Activated CD4-positive, alpha-beta T cell treated with anti-CD3 and anti-CD28 coated beads, Interleukin-2, Interleukin-4, amounts not matched to agents 100 ng/mL and 50 ng/mL, durations not matched to agents 16 hours and 8 hours (primary cell): Measurements from ENCODE around the gene TEX51.

Experiments used
- DNase-seq: peaks from one replicate; pipeline ENCODE4 v3.0.0-alpha.2; 2020; ENCODE audit warnings: low spot score

TEX51 gene

DNA sequence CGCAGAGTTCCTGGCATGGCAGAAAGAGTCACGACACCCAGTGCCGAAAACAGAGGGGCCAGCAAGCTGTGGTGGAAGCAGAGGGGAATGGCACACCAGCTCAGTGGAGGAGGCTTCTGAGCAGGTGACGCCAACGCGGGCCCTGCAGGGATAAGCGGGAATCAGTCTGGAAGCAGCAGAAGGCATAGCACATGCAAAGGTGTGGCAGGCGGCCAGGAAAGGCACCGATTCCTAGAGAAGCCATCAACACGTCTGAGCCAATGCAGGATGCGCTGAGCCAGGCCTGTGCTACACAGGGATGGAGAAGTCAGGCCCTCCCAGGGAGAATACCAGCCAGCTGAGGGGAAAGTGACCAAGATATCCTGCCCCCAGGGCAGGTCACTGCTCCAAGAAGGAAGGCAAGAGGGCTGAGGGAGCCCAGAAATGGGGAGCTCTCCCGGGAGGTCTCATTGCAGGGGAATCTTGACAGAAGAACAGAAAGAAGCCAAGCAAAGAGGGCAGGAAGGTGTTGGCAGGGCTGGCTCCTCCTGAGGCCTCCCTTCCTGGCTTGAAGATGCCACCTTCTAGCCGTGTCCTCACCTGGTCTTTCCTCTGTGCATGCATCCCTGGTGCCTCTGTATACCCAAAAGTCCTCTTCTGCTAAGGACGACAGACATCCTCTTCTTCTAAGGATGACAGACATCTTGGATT lies 16.3 kb downstream of the TEX51 start:
- no peak for DNase-seq

DNA sequence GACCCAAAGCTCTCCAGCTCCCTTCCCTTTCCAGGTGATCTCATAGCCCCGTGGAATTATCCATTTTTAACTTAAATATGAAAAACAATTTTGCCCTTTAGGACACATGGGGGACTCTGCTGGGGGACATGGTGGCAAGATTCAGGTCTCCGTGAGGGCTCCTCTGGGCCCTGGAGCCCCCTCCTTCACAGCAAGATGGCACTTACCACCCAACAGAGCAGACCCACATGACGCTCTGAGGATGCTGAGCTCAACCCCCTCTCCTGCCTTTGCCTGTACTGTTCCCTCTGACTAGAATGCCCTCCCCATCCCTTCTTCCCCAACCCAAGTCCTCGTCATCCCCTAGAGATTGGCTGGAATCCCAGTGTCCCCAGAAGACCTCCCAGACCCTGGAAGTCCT lies 17.2 kb downstream of the TEX51 start:
- no peak for DNase-seq

DNA sequence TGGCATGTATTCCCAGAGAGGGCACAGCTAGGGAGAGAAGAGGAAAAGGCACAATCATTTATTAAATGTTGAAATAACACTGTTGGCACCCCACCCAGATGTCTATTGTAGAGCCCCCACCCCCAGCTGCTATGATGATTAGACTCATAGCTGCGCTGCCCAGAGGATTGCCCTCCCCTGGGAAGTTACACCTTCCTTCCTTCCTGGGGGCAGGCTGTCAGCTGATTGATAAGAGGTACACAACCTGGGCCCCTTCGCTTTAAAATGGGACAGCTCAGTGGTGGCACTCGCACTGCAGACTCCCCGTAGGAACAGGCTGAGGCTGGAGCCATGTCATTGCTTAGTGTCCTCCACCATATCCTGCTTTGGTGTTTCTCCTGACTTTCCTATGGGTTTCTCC lies 18.1 kb downstream of the TEX51 start:
- DNase-seq, result no peak

DNA sequence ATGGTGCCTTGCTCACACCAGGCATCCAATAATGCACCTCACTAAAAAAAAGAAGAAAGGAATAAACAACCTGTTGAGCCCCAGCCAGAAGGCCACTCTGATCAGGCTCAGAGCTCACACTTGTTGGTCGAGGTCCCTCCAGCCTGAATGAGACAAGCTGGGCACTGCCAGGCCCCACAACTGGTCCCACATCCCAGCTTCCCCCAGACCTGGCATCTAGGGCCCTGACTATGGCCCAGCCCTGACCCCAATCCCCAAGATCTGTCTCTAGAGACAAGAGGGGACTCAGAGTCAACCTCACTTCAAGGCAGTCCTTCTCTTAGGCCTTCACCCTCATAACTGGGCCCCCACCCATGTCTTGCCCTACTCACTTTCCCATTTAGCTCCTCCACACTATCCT lies 22.4 kb downstream of the TEX51 start:
- no peak for DNase-seq

DNA sequence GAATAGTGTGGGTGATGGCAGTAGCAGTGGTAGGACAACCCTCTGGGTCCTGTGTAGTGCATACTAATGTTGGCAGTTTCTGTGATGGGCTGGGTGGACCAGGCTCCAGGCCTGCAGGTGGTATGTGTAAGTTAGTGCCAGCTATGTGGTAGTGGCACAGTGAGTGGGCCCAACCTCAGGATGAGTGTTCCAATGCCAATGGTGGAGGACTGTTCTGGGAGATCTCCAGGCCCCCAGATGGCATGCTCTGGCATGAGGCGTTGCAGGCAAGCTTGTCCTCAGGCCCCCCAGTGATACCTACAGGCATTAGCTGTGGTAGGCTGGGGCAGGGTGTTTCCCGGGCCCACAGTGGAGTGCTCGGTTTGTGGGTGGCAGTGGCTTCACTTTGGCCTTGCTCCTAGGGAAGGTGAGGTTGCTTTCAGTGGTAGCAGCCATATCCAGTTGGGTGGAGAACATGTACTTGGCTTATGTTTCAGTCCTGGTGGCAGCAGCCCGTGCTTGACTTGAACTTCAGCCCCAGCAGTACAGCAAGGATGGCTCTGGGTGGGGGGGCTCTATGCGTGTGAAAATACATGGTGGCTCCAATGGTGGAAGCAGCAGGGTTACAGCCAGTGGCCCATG lies 32.4 kb downstream of the TEX51 start:
- no peak for DNase-seq

DNA sequence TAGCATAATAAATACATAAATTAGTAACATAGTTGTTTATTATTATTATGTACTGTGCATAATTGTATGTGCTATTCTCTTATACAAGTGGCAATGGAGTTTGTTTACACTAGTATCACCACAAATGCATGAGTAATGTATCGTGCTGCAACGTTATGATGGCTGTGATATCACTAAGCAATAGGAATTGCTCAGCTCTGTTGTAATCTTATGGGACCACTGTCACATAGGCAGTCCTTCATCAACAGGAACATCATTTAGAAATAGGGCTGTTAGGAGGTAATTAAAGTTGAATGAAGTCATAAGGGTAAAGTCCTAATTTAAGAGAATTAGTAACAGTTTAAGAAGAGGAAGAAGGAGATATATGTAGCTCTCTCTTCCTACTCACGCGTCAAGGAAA lies 33.8 kb downstream of the TEX51 start:
- DNase-seq, result no peak

DNA sequence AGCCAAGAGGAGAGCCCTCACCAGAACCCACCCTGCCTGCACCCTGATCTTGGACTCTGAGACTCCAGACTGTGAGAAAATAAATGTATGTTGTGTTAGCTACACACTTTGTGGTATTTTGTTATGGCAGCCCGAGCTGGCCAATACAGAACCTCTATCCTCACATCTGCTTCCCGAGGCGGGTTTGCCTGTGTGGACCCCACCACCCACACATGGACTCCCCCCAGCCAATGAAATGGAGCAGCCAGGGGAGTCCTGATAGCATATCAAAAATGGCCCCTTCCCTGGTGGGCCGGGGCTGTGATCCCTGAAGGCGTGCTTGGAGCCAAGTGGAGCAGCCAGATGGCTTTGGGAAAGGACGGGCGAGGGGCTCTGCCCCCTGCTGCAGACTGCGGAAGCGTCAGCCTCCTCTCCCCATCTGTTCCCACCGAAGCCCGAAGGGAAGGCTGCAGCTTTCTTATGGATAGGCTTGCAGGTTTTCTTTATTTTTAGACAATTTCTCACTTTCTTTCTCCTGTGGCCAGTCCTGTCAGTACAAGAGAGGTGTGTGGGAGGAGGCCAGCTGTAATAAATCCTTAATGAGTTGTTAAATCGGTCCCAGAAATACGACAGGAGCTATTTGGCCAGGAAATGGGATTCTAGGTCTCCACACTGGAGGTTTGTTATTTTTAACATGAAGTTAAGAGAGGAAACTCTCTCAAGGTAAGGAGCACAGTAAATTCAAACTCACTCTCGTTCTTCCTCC lies 34.4 kb downstream of the TEX51 start:
- DNase-seq, result no peak

DNA sequence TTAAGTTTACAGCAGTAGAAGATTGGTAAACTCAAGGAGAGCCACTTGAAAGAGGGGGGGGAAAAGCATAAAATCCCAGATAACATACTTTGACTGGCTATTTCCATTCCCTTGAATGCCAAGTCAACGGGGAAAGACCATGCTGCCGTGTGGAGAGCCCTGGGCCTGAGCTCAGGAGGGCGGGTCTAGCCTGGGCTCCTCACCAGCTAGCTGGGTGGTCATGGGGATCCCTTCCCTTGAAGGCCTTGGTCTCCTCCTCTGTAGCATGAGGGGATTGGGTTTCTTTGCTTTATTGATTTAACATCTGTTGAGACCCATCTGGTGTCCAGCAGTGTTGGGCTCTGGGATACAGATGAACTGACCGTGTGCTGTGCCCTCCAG lies 35.0 kb downstream of the TEX51 start:
- no peak for DNase-seq

DNA sequence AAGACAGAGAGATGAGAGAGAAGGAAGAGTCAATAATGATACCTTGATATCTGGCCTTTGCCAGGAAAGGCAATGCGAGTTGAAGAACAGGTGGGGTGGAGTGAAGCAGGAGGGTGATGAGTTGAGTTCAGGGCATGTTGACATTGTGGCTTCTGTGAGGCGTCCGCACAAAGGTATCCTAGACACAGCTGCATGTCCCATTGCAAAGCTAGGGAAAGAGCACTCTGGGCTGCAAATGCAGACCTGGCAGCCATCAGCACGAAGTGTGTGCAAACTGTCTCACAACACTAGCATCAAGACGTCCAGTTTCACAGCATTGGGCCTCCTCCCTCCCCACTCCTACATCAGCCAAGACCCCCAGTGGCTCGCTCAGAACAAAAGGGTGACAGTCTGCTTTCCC lies 36.1 kb downstream of the TEX51 start:
- DNase-seq, result no peak

DNA sequence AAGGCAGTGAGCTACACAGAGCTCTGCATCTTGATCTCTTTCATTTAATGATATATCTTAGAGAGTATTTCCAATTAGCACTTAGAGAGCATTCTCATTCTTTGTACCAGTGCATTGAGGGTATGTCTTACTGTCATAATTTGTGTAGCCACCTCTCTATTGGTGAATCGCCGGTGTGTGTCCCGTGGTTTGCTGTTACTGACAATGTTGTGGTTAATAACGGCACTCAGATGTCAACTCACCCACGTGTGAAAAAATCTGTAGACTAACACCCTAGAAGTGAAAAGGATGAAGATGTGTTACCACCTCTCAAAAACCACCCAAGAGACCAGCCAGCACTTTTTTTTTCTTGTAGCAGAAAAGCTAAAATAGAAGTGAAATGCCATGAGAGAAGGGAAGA lies 37.1 kb downstream of the TEX51 start:
- DNase-seq, result no peak

DNA sequence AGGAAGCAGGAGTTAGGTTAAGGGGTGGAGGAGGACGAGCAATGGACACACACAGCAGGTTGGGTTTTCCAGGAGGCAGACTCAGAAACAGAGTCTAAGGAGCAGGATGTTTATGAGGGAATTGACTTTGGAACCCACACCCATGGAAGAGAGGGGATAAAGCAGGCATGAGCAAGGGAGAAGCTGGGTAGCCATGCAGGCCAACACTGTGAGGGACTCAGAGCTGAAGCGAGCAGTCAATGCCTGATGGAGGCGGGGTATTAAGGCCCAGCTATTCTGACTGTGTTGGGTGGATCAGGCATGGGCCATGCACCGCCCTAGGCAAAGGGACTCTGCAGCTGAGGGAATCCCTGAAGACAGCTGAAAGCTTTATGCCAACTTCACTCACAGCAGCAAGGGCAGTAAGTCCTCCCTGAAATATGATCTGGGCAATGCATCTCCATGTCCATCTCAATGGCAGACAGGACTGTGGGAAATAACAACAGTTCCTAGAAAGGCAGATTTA lies 37.6 kb downstream of the TEX51 start:
- no peak for DNase-seq

DNA sequence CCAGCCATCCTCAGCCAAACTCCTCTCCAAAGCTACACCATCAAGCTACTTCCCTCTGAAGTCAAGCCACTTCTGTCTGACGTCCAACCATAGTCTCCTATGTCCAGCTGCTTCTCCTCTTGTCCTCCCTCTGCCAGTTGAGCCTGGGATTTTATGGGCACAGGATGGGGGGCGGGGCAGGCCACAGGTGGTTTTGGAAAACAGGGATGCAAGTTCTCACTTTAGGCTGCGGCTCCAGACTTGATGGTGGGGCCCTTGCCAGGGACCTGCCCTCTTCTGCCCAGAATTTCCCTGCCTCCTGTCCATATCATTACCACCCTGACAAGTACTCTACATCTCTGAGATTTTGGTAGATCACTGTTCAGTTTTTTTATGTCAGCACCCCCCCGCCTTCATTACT lies 41.6 kb downstream of the TEX51 start:
- DNase-seq, result no peak

DNA sequence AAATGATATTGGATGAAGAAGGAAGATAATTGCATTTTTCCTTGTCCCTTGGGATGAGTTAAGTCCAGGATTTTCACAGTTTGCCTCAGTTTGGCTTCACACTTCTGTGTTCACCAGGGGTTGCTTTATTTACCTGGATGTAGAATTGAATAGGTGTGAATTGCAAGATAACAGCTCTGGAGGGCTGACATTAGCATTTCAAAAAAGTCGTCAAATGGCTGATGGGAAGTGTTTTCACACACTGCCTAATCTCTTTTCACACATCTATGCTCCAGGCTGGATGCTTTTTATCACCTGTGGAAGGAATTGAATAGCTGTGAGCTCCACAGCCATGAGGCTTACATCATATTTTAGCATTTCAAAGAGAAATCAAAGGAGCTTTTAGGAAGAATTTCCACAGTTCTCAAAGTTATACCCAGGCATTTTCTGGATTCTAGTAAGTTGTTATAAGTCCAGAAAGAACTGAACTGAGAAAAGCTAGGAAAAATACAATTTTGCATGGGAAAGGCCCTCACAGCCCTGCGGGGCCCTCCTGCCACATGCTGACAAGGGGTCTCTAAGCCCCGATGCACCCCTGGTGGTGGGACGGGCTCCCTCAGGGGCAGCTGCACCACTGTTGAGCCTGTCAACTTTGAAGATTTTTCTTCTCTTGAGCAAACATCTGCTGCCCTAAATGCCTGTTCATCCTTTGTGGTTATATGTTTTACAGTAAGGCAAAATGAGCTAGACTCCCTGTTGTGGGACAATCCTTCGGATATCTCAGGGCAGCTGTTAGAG lies 43.9 kb downstream of the TEX51 start:
- DNase-seq, result no peak

DNA sequence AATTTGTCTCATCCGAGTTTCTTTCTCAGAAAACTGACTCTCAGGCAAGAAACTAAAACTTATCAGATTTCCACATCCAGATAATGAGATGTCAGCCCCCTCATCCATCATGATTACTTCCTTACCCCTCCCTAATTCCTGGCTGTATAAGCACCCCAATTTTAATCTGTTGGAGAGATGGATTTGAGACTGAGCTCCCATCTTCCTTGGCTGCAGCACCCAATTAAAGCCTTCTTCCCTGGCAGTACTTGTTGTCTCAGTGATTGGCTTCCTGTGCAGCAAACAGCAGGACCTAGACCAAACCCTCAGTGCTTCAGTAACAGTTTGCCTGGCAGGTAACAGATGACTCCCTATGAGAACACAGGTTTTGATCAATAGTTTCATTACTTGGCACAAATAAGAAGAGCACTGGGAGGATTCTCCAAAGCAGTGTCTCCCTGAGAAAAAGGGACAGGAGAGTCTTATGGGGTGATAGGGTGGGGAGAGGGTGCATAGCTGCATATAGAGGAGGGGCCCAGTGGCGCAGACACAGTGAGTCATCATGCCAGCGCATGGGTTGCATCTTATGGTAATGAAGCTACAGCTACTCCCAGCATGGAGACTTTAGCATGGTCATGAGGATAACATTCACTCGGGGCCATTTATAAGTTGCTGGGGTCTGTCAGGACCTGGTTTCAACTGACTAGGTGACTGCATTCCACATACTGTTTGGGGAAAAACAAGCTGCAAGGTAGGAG lies 45.1 kb downstream of the TEX51 start:
- no peak for DNase-seq

DNA sequence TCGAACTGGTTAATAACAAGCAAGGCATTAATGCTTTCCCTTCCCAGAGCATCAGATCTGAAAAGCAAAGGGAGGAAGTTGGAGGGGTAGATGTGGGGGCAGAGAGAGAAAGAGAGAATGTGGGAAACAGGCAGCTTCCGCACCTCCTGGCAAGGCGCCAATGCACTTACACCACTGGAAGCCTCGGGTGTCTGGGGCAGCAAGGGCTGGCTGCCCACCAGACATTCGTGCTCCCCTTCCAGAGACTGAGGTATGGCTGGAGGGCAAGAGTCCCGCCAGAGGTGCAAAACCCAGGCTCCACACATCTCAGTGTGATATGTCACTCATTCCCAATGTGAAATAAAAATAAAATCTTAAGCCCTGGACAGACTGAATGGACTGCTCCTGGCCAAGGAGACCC lies 46.4 kb downstream of the TEX51 start:
- no peak for DNase-seq

DNA sequence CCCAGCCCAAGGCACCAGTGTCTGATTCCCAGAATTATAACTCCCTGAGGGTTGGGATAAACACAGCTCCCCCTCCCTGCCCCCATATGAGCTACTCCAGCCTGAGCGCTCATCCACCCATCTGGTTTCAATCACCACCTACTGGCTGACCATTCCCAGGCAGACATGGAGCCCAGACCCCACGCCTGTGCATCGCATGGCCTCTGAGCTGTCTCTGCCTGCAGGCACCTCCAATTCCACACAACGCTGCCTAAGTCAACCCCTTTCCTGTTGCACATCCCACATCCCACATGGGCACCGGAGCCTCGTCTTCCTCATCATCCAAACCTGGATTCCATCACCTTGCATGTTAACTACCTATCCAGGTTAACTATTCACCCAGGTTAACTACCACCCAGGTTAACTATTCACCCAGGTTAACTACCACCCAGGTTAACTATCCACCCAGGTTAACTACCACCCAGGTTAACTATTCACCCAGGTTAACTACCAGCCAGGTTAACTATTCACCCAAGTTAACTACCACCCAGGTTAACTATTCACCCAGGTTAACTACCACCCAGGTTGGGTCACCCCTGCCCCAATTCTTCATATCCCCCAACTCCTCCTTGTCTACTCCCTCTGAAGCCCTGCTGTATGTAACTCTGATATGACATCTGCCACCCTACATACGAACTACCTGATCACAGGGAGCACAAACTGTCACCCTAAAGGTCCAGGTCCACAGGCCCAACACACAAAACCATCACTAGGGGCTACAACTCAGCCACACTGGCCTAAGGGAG lies 47.8 kb downstream of the TEX51 start:
- no peak for DNase-seq

DNA sequence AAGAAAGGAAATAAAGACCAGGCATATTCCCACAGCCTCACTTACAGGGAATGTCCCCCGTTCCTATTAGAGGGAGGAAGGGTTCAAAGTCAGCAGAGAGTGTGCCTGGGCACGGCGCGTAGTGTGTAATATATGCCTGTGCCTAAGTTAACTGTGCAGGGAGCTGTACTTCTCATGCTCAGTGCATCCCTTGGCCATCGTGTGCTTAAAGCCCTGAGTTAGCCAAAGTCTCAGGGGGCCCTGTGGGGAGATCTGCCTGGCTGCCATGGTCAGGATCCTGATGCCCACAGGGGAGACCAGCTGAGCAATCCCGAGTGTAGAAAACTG lies 48.4 kb downstream of the TEX51 start:
- DNase-seq, result no peak

DNA sequence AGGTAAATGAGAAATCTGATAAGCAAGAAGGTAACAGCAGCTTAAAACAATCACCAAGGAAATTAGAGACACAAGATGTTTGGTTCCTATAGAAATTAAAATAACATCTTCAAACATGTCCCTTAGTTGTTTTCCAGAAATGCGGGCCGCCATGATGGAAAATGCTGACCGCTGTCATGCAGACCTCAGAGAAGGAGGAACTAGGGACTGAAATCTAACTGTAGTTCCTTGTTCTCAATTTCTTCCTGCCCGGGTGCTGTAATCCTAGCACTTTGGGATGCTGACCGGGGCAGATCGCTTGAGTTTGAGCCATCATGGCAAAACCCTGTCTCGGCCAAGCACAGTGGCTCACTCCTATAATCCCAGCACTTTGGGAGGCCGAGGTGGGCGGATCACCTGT lies 51.1 kb downstream of the TEX51 start:
- DNase-seq, result no peak

DNA sequence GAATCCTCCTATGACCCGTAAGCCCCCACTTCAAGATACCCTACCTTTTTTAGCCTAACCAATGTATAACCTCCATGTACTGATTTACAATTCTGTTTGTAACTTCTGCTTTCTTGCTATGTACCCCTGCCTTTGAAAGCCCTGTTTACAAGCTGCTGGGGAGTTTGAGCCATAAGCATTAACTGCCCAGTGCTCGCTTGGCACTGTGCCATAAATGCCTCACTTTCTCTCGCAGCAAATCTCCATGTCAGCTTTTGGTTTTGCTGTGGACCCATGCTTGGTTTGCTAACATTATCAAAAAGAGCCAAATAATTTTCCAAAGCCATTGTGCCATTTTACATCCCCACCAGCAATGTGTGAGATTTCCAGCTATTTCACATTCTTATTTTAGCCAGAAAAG lies 51.8 kb downstream of the TEX51 start:
- no peak for DNase-seq
